ENCODE data around the gene FOXO4. TPM values are rescaled to one million over a fixed set of nuclear protein-coding genes. Genes with fewer than 3 reads are reported as not detected.

Gene FOXO4
- total RNA-seq, 1 donor from 2014 or later, result 15.0 TPM

DNA sequence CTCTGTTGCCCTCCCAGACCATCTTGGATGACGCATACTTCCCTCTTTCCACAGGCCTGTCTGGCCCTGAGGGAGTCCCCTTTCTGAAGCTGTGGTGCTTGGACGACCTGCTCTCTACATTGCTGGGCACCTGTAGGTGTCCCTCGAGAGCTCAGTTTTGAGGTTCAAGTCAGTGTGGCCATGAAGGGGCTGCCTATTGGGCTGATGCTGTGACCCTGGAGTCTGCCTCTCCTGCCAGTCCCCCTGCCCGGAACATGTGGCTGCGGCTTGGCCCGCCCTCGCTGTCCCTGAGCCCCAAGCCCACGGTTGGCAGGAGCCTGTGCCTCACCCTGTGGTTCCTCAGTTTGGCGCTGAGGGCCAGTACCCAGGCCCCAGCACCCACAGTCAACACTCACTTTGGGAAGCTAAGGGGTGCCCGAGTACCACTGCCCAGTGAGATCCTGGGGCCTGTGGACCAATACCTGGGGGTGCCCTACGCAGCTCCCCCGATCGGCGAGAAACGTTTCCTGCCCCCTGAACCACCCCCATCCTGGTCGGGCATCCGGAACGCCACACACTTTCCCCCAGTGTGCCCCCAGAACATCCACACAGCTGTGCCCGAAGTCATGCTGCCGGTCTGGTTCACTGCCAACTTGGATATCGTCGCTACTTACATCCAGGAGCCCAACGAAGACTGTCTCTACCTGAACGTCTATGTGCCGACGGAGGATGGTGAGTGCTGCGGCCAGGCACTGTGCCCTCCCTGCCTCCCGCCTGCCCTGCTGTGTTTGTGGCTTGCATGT lies 52.0 kb downstream of the FOXO4 start:
- Mint-ChIP-seq H3K4me1 (ENCODE audit: low read depth, unreplicated experiment) (peaks cover 4% of the 10 kb centered on the region), H3K27me3 (ENCODE audit: low read depth, unreplicated experiment) (no peaks in the 10 kb centered on the region), H3K27ac (ENCODE audit: unreplicated experiment) (no peak overlapping the region), H3K9me3 (ENCODE audit: unreplicated experiment) (no peaks in the 10 kb centered on the region), H3K36me3 (ENCODE audit: low read depth, unreplicated experiment) (no peaks in the 10 kb centered on the region), H3K4me3 (ENCODE audit: unreplicated experiment) (no peak overlapping the region)
- Histone ChIP-seq H3K27ac (ENCODE audit: low read depth, low read length) (no peak overlapping the region), H4K20me1 (ENCODE audit: insufficient read depth, low read length) (no peaks in the 10 kb centered on the region), H3K4me1 (ENCODE audit: insufficient read depth, low read length) (no peaks in the 10 kb centered on the region), H3K36me3 (ENCODE audit: insufficient read depth, low read length) (no peaks in the 10 kb centered on the region), H3K4me3 (ENCODE audit: insufficient read depth, low read depth, low read length) (no peak overlapping the region), H3K79me2 (ENCODE audit: insufficient read depth, low read length) (no peaks in the 10 kb centered on the region), H2AFZ (ENCODE audit: low read depth, low read length) (no peak overlapping the region), H3K27me3 (ENCODE audit: insufficient read depth, low read length) (no peaks in the 10 kb centered on the region), H3K9ac (ENCODE audit: low read length) (no peak overlapping the region), H3K9me3 (ENCODE audit: insufficient read depth, low read depth, low read length) (no peaks in the 10 kb centered on the region), H3K4me2 (ENCODE audit: low read length) (no peak overlapping the region)
- DNase-seq (ENCODE audit: low read depth) (no peak), FAIRE-seq (no peak)
- no peak for TF ChIP-seq EZH2 (IDR thresholded peaks at IDR 0.05; ENCODE audit: insufficient read depth, low read length)
- TF ChIP-seq, protein P1, sequence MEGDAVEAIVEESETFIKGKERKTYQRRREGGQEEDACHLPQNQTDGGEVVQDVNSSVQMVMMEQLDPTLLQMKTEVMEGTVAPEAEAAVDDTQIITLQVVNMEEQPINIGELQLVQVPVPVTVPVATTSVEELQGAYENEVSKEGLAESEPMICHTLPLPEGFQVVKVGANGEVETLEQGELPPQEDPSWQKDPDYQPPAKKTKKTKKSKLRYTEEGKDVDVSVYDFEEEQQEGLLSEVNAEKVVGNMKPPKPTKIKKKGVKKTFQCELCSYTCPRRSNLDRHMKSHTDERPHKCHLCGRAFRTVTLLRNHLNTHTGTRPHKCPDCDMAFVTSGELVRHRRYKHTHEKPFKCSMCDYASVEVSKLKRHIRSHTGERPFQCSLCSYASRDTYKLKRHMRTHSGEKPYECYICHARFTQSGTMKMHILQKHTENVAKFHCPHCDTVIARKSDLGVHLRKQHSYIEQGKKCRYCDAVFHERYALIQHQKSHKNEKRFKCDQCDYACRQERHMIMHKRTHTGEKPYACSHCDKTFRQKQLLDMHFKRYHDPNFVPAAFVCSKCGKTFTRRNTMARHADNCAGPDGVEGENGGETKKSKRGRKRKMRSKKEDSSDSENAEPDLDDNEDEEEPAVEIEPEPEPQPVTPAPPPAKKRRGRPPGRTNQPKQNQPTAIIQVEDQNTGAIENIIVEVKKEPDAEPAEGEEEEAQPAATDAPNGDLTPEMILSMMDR (IDR thresholded peaks at IDR 0.05; ENCODE audit: insufficient read depth, low read depth, low read length), result no peak

DNA sequence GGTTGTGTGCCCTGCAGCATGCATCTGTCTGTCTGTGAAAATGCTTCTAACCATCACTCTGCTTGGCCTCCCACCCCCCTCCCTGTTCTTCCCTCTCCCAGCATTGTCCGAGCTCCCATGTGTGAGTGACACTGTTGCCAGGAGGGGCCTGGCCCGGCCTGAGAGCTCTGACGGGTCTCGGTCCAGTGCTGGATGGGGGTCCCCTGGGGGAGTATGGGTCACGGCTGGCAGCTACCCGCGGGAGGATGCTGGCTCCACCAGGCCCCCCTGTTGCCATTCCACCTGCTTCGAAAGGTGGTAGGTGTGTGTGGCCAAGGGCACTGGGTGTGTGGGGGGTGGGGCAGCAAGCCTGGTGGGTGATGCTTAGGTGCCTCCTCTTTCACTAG lies 52.6 kb downstream of the FOXO4 start:
- Mint-ChIP-seq H3K4me3 (ENCODE audit: unreplicated experiment) (no peak overlapping the region), H3K4me1 (ENCODE audit: low read depth, unreplicated experiment) (peaks cover 4% of the 10 kb centered on the region), H3K27me3 (ENCODE audit: low read depth, unreplicated experiment) (peaks cover under 1% of the 10 kb centered on the region), H3K27ac (ENCODE audit: unreplicated experiment) (no peak overlapping the region), H3K36me3 (ENCODE audit: low read depth, unreplicated experiment) (no peaks in the 10 kb centered on the region), H3K9me3 (ENCODE audit: unreplicated experiment) (no peaks in the 10 kb centered on the region)
- Histone ChIP-seq H3K4me2 (ENCODE audit: low read length) (no peak overlapping the region), H2AFZ (ENCODE audit: low read depth, low read length) (no peak overlapping the region), H3K4me3 (ENCODE audit: insufficient read depth, low read depth, low read length) (no peak overlapping the region), H3K9ac (ENCODE audit: low read length) (no peak overlapping the region), H4K20me1 (ENCODE audit: insufficient read depth, low read length) (no peaks in the 10 kb centered on the region), H3K9me3 (ENCODE audit: insufficient read depth, low read depth, low read length) (no peaks in the 10 kb centered on the region), H3K27ac (ENCODE audit: low read depth, low read length) (no peak overlapping the region), H3K36me3 (ENCODE audit: insufficient read depth, low read length) (no peaks in the 10 kb centered on the region), H3K4me1 (ENCODE audit: insufficient read depth, low read length) (no peaks in the 10 kb centered on the region), H3K27me3 (ENCODE audit: insufficient read depth, low read length) (no peaks in the 10 kb centered on the region), H3K79me2 (ENCODE audit: insufficient read depth, low read length) (no peaks in the 10 kb centered on the region)
- no peak for DNase-seq (ENCODE audit: low read depth)
- TF ChIP-seq, protein P1 (IDR thresholded peaks at IDR 0.05; ENCODE audit: insufficient read depth, low read depth, low read length), result no peak
- no peak for TF ChIP-seq EZH2 (IDR thresholded peaks at IDR 0.05; ENCODE audit: insufficient read depth, low read length)
- FAIRE-seq, result no peak

DNA sequence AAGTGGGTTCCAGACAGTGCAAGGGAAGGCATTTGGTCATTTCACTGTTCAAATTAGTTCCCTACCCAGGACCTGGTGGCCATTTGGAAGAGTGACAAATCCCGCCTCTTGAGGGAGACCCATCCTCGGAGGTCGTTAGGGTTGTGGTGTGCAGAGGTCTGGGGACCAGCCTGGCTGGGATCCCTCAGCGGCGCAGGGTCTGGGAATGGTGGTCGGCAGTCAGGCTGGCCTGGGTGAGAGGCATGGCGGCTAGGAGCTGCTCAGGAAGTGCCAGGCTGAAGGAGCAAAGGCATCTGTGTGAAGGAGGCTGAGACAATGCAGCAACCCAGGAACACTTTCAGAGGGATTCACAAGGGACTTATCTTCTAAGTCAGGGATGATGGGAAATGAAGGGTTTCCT lies 55.7 kb downstream of the FOXO4 start:
- DNase-seq (ENCODE audit: low read depth) (no peak), FAIRE-seq (no peak)
- no peak for TF ChIP-seq EZH2 (IDR thresholded peaks at IDR 0.05; ENCODE audit: insufficient read depth, low read length)
- TF ChIP-seq, protein P1 (IDR thresholded peaks at IDR 0.05; ENCODE audit: insufficient read depth, low read depth, low read length), result no peak
- Histone ChIP-seq H3K9me3 (ENCODE audit: insufficient read depth, low read depth, low read length) (no peaks in the 10 kb centered on the region), H3K79me2 (ENCODE audit: insufficient read depth, low read length) (no peaks in the 10 kb centered on the region), H3K4me3 (ENCODE audit: insufficient read depth, low read depth, low read length) (no peak overlapping the region), H3K27me3 (ENCODE audit: insufficient read depth, low read length) (no peaks in the 10 kb centered on the region), H4K20me1 (ENCODE audit: insufficient read depth, low read length) (no peaks in the 10 kb centered on the region), H3K27ac (ENCODE audit: low read depth, low read length) (no peak overlapping the region), H3K9ac (ENCODE audit: low read length) (no peak overlapping the region), H3K4me1 (ENCODE audit: insufficient read depth, low read length) (no peaks in the 10 kb centered on the region), H3K4me2 (ENCODE audit: low read length) (no peak overlapping the region), H2AFZ (ENCODE audit: low read depth, low read length) (no peak overlapping the region), H3K36me3 (ENCODE audit: insufficient read depth, low read length) (no peaks in the 10 kb centered on the region)
- H3K36me3 Mint-ChIP-seq (ENCODE audit: low read depth, unreplicated experiment), result no peaks in the 10 kb centered on the region
- no peaks in the 10 kb centered on the region for H3K4me1 Mint-ChIP-seq (ENCODE audit: low read depth, unreplicated experiment)
- peaks cover 1% of the 10 kb centered on the region for H3K27me3 Mint-ChIP-seq (ENCODE audit: low read depth, unreplicated experiment)
- H3K27ac Mint-ChIP-seq (ENCODE audit: unreplicated experiment), result no peak overlapping the region
- H3K4me3 Mint-ChIP-seq (ENCODE audit: unreplicated experiment), result no peak overlapping the region
- no peaks in the 10 kb centered on the region for H3K9me3 Mint-ChIP-seq (ENCODE audit: unreplicated experiment)
